SW480 (cell line): ENCODE data around the gene TMEM127.
"Not testable (repeated sequence)": the region's sequence is repeated elsewhere in the genome, so short reads cannot be mapped to it uniquely, and the experiment has no call there.

Source experiments
- DNase-seq: peaks from one replicate; pipeline ENCODE4 v3.0.0-alpha.2; 2016; ENCODE audit warnings: low spot score

Gene TMEM127

GRCh38 chr2:96264086-96264485 is 1.7 kb downstream of the TMEM127 start:
- DNase-seq = no peak

GRCh38 chr2:96262306-96262705 is 3.5 kb downstream of the TMEM127 start:
- DNase-seq = no peak

DNA sequence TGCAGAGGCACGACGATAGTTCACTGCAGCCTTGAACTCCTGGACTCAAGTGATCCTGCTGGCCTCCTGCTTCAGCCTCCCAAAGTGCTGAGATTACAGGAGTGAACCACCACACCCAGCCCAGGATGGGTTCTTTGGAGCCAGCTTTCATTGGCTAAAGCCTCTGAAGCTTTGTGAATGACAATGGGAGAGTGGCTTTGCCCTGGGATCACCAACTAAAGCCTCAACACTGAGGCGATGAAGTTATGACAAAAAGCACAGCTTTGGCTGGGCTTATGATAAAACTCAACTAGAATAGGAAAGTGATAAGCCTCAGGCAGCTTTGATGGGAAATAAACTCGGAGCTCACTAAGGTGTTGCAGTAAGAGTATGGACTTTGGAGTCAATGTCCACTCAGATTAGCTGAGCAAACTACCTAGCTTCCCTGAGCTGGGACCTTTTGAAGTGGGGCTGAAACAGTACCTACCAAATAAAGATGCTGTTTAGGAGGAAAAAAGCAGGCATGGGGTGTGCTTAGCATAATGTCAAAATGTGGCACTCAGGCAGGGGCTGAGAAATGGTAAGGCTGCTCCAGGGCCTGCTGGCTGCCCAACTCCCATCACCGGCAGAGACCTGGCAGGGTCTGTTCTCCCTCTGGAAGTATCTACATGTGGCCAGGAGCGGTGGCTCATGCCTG is 4.3 kb downstream of the TMEM127 start:
- no peak for DNase-seq

GRCh38 chr2:96260387-96261260 is 5.2 kb downstream of the TMEM127 start:
- peak; percentile 97 for DNase-seq

DNA sequence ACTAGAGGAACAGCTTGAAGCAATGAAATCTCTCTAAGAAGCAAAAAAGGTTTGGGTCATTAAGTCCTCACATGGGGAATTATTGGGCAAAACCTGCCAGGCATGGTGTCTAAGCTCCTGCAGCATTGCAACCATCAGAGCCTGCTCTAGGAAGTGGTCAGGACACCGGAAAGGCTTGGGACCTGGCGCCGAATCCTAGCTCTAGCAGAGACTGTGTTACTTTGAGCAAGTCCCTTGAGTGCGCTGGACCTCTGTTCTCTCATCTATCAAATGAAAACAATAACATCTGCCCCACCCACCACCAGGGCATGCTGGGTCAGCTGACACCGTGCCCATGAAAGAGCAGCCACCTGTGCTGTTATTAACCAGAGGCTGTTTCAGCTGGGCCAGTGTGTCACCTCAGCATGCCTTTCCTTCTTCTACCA is 6.3 kb downstream of the TMEM127 start:
- DNase-seq = peak; percentile 72

GRCh38 chr2:96258166-96259022 is 7.4 kb downstream of the TMEM127 start:
- DNase-seq = no peak

DNA sequence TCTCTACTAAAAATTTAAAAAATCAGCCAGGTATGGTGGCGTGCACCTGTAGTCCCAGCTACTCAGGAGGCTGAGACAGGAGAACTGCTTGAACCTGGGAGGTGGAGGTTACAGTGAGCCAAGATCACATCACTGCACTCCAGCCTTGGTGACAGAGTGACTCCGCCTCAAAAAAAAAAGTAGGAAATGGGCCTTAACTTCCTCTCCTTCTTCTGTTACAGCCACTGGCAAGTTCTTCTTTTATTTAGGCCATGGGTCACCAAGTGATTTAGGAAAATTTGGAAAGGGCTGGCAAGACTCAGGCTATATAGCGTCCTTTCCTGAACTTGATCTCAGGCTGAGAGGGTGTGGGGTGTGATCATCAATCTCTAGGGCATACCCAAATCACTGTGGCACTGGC is 8.1 kb downstream of the TMEM127 start:
- not testable (repeated sequence) for DNase-seq

DNA sequence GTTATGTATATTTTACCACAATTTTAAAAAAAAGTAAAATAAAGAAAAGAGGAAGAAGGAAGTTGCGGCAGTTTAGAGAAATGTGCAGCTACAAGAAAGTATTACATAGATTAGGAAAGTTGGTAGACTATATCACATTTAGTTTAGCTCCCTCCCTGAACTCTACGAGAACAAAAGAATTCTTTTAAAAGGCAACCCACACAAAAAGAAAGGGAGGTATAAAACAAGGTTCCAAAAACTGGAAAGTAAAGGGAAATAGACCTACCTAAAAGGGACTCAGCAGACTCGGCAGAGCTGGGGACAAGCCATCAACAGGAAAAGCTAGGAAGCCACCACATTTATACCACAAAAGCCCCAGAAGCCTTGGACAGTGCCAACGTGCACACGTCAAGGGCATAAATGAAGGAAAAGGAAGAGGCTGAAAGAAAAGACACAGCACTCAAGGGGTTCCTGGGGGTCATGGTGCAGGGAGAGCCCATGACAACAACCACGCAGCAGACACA is 9.1 kb downstream of the TMEM127 start:
- DNase-seq = no peak

DNA sequence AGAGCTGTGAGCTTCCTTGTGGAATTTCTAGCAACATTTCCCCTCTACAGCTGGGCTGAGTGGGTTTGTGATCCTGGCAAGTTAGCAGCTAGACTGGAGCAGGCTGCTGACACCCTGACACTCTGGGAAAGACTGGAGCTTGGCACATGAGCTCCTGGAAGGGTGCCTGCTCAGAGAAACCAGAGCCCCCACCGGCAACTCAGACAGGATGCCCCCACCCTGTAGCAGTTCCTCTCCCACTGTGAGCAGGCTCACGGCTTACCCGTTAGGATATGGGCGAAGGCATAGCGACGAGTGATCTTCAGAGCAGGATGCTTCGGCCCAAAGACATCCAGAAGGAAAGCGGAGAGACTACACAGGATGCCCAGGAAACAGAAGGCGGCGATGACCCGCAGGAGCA is 11.2 kb downstream of the TMEM127 start:
- no peak for DNase-seq

- DNase-seq = no peak
Measured at GRCh38 chr2:96253006-96253405, 12.8 kb downstream of the TMEM127 start.

GRCh38 chr2:96252526-96252925 is 13.3 kb downstream of the TMEM127 start:
- no peak for DNase-seq

- DNase-seq = peak; percentile 70
Measured at GRCh38 chr2:96251721-96252292, 14.0 kb downstream of the TMEM127 start.

DNA sequence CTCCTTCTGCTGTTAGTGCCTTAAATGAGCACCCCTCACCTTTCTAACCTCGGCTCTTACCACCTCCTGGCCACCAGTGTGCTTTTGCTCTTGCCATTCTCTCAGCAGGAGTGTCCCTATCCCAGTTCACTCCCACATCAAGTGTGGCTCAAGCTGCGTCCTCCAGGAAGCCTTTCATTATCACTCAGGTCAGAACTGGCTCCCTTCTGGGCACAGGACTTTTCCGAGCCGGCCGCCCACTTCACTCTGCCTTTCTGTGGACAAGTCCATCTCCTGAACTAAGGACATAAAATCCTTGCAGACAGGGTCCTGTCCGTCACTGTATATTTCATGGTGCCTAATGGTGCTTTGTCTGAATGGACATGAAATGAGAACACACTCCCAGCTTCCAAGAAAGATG is 15.6 kb downstream of the TMEM127 start:
- no peak for DNase-seq

DNA sequence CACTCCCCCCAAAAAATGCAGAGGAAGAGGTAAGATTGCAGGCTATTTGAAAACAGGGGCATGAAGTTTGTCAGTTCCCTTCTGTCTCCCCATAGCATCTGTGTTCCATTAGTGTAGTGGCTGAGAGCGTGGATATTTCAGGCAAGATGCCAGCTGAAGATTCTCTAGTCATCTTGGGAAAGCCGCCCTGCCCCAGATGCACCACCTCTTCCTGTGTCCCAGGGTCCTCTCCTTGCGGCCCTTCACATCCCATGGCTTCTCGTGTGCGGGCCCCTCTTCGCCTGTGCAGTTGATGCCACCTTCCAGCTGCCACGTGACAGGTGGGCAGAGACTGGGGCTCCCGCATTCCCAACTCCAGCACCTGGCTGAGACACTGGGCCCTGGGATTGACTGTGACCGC is 16.1 kb downstream of the TMEM127 start:
- DNase-seq = no peak

DNA sequence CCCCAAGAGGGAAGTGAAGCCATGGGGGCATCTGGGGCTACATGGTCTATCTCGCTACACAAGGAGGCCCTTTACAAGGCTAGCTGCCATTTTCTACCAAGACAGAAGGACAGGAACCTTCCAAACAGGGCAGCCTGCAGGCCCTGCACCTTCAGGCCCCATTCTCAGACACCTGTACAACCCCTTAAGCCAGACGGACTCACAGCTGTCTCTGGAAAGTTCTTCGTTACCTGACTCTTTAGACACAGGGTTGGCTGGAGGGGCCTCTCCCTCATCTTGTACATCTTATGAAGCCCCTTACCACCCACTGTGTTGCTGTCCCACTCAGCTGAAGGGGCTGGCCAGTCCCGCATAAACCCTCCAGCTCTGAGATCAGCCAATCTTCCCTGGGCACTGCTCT is 17.2 kb downstream of the TMEM127 start:
- DNase-seq = no peak

GRCh38 chr2:96247896-96248295 is 17.9 kb downstream of the TMEM127 start:
- DNase-seq = no peak

DNA sequence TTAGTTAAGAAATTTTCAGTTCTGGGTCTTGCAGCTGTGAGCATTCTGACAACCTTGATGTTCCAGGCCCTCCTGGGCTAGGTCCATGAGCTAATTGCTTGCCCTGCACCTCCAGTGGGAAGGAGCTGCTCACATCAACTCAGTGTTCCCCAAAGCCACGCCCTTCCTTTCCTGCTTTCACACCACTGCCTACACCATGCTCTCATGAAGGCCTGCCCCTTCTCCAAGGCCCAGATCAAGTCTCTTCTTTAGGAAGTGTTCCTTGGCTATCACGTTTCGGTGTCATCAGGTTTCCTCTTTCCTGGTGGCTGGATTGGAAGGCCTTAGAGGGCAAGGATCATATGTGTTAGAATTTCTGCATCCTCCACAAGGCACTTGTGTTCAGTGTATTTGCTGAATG is 18.8 kb downstream of the TMEM127 start:
- DNase-seq = no peak

GRCh38 chr2:96245609-96246390 is 20.0 kb downstream of the TMEM127 start:
- DNase-seq = peak; percentile 14

GRCh38 chr2:96243843-96244242 is 22.0 kb downstream of the TMEM127 start:
- no peak for DNase-seq

- DNase-seq = no peak
Measured at GRCh38 chr2:96241900-96242611, 23.7 kb downstream of the TMEM127 start.
